ENCODE measurements around the gene GUCA1A. TPM values are rescaled to one million over a fixed set of nuclear protein-coding genes. Genes with fewer than 3 reads are reported as not detected.

The GUCA1A gene
- total and polyA plus RNA-seq, 2 of the 4 experiments (the other 2 are of a cell fraction): 0.18 to 0.32 TPM

- no peak overlapping the region for H3K56ac ChIP-seq (ENCODE audit: extremely low read depth, insufficient read depth, low read length)
- no peaks in the 10 kb centered on the region for H3K9me3 ChIP-seq (ENCODE audit: control insufficient read depth, insufficient read depth, low read length)
- ChIA-PET POLR2A (ENCODE audit: unreplicated experiment) (no interaction called here), CTCF (no interaction called here)
- H2BK5ac ChIP-seq (ENCODE audit: low read depth, low read length, poor library complexity, severe bottlenecking): no peak overlapping the region
- ATAC-seq (ENCODE audit: low read depth): no peak
- dilution Hi-C loops (cut with HindIII; ENCODE audit: low sequenced_read_pairs, unreplicated experiment) (no loop called here), in situ Hi-C loops (cut with MboI; ENCODE audit: low sequenced_read_pairs) (no loop called here), intact Hi-C loops (cut with micrococcal nuclease) (no loop called here)
- H3K4me3 ChIP-seq (ENCODE audit: insufficient read depth, low read depth, low read length): no peak overlapping the region
- H3K79me1 ChIP-seq (ENCODE audit: low read depth in 1 of 2, low read length in 2 of 2): no peaks in the 10 kb centered on the region
- no peak overlapping the region for H4K8ac ChIP-seq (ENCODE audit: low read depth in 2 of 2, low read length in 2 of 2)
- peaks cover 3% of the 10 kb centered on the region; the same call in 1 of the 2 replicates for H3K9me1 ChIP-seq (ENCODE audit: insufficient read depth, low read length)
- no peak overlapping the region for H3K18ac ChIP-seq (ENCODE audit: low read depth, low read length)
- no CpG with 5 or more reads among the region's 8 CpGs for WGBS, 2 experiments (ENCODE audit: extremely low coverage in 2 of 2, insufficient read length in 1 of 2)
- TF ChIP-seq MXI1 (IDR thresholded peaks at IDR 0.05; ENCODE audit: borderline replicate concordance, low read depth, low read length) (no peak), POLR2A (IDR thresholded peaks at IDR 0.05; ENCODE audit: low read depth, low read length) (no peak), RFX5 (IDR thresholded peaks at IDR 0.05; ENCODE audit: low read depth, low read length) (no peak), RAD21 (IDR thresholded peaks at IDR 0.05; ENCODE audit: low read length) (no peak), MAFK (IDR thresholded peaks at IDR 0.05; ENCODE audit: low read depth, low read length) (no peak), NFE2L2 (IDR thresholded peaks at IDR 0.05; ENCODE audit: low read depth, low read length) (no peak), USF2 (IDR thresholded peaks at IDR 0.05; ENCODE audit: low read depth, low read length) (no peak), RCOR1 (IDR thresholded peaks at IDR 0.05; ENCODE audit: insufficient replicate concordance, low read length) (no peak), CHD1 (IDR thresholded peaks at IDR 0.05; ENCODE audit: low read depth, low read length) (no peak), ELK1 (IDR thresholded peaks at IDR 0.05; ENCODE audit: borderline replicate concordance, low read depth, low read length) (no peak), MAZ (IDR thresholded peaks at IDR 0.05; ENCODE audit: borderline replicate concordance, low read depth, low read length) (no peak), CEBPB (IDR thresholded peaks at IDR 0.05; ENCODE audit: low read depth, low read length) (no peak), SMC3 (IDR thresholded peaks at IDR 0.05; ENCODE audit: low read depth, low read length) (no peak), CTCF (conservative IDR thresholded peaks at IDR 0.05; ENCODE audit: low read depth, low read length) (no peak), BHLHE40 (IDR thresholded peaks at IDR 0.05; ENCODE audit: low read depth, low read length) (no peak)
- no peak overlapping the region for H2AK9ac ChIP-seq (replicated peaks; ENCODE audit: low read depth, low read length, poor library complexity)
- H2AK5ac ChIP-seq (ENCODE audit: low read depth, low read length): no peak overlapping the region
- no peak for DNase-seq
- no peak overlapping the region for H4K91ac ChIP-seq (ENCODE audit: insufficient read depth, low read depth, low read length)
- no peak overlapping the region for H2BK120ac ChIP-seq (ENCODE audit: low read depth, low read length)
- H3K4me2 ChIP-seq (ENCODE audit: low read depth, low read length): no peak overlapping the region
- no peak overlapping the region for H2BK15ac ChIP-seq (ENCODE audit: low read depth, low read length)
- H3K36me3 ChIP-seq (ENCODE audit: control insufficient read depth, insufficient read depth, low read length): no peaks in the 10 kb centered on the region
- H3K4me1 ChIP-seq (ENCODE audit: control insufficient read depth, insufficient read depth, low read length): no peaks in the 10 kb centered on the region
- no peak overlapping the region for H2BK20ac ChIP-seq (ENCODE audit: low read depth, low read length)
- H3K23ac ChIP-seq (ENCODE audit: low read depth, low read length): no peak overlapping the region
- H4K5ac ChIP-seq (ENCODE audit: low read depth, low read length): no peak overlapping the region
- no peak overlapping the region for H3K9ac ChIP-seq (ENCODE audit: low read depth, low read length)
- H3K27ac ChIP-seq (ENCODE audit: insufficient read depth, low read length): no peak overlapping the region
- no peaks in the 10 kb centered on the region for H4K20me1 ChIP-seq (ENCODE audit: insufficient read depth, low read length)
- BruUV-seq (replicated peaks): no TSS peak
- H2AFZ ChIP-seq (replicated peaks; ENCODE audit: low read length, poor library complexity): no peak overlapping the region
- no peak overlapping the region for H3K4ac ChIP-seq (ENCODE audit: low read depth, low read length)
- H3K27me3 ChIP-seq (ENCODE audit: control insufficient read depth, insufficient read depth, low read length): peaks cover 7% of the 10 kb centered on the region
- H3K14ac ChIP-seq (replicated peaks; ENCODE audit: low read depth, low read length): no peak overlapping the region
Measured at GRCh38 chr6:42150254-42150653, 22.9 kb upstream of the GUCA1A start.

All from IMR-90 (cell line).